ACC112 (cell line): ENCODE measurements around the gene OPN4.

Experiments used
- H2AFZ ChIP-seq: fragments of 200-600 bp; sonication (generic); one replicate; pipeline ENCODE4 v1.6.0; 2017; ENCODE audit warnings: antibody characterized with exemption, low read length; ENCODE audit not compliant: unreplicated experiment
- H3K27ac ChIP-seq: fragments of 200-600 bp; sonication (generic); 2 replicates; pipeline ENCODE4 v1.5.1; 2014; ENCODE audit warnings: low read depth, mild to moderate bottlenecking, antibody characterized with exemption, low read length, moderate library complexity
- H3K27me3 ChIP-seq: fragments of 200-600 bp; sonication (generic); 2 replicates; pipeline ENCODE4 v1.6.1; 2014; ENCODE audit warnings: mild to moderate bottlenecking, antibody characterized with exemption, low read length, moderate library complexity, mixed read lengths; ENCODE audit not compliant: insufficient read depth
- H3K36me3 ChIP-seq: fragments of 200-600 bp; sonication (generic); 2 replicates; pipeline ENCODE4 v1.6.1; 2016; ENCODE audit warnings: mild to moderate bottlenecking, antibody characterized with exemption, low read length, moderate library complexity, mixed read lengths; ENCODE audit not compliant: insufficient read depth
- H3K4me1 ChIP-seq: fragments of 200-600 bp; sonication (generic); one replicate; pipeline ENCODE4 v1.6.1; 2016; ENCODE audit warnings: low read length, mixed read lengths; ENCODE audit not compliant: insufficient read depth, unreplicated experiment, control insufficient read depth
- H3K4me3 ChIP-seq: fragments of 200-600 bp; sonication (generic); 2 replicates; pipeline ENCODE4 v1.5.1; 2014; ENCODE audit warnings: mild to moderate bottlenecking, low read depth, low read length
- H3K79me2 ChIP-seq: fragments of 200-600 bp; sonication (generic); one replicate; pipeline ENCODE4 v1.6.0; 2016; ENCODE audit warnings: low read length; ENCODE audit not compliant: control insufficient read depth, unreplicated experiment, insufficient read depth

Gene OPN4

DNA sequence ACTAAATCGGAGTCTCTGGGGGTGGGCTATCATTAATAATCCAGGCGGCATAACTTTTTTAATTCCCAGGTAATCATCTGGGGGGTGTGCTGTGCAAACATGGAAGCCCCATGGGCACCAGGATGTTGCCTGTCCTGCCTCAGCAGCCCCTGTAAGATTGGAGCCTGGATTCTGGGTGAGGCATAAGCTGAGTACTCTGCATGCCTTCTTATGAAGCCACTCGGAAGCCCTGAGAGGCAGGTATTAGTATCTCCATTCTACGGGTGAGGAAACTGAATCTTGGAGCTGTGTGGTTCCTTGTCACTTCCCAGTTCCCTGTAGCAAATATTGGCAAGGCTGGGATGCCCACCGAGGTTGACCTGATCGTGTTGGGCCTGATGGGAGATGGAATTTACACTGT, 7.4 kb upstream of the OPN4 start:
- Histone ChIP-seq H3K27me3 (no peaks in the 10 kb centered on the region), H3K4me3 (no peak overlapping the region), H3K27ac (no peak overlapping the region), H3K4me1 (peaks cover 40% of the 10 kb centered on the region), H2AFZ (no peak overlapping the region), H3K36me3 (no peaks in the 10 kb centered on the region), H3K79me2 (no peaks in the 10 kb centered on the region)

DNA sequence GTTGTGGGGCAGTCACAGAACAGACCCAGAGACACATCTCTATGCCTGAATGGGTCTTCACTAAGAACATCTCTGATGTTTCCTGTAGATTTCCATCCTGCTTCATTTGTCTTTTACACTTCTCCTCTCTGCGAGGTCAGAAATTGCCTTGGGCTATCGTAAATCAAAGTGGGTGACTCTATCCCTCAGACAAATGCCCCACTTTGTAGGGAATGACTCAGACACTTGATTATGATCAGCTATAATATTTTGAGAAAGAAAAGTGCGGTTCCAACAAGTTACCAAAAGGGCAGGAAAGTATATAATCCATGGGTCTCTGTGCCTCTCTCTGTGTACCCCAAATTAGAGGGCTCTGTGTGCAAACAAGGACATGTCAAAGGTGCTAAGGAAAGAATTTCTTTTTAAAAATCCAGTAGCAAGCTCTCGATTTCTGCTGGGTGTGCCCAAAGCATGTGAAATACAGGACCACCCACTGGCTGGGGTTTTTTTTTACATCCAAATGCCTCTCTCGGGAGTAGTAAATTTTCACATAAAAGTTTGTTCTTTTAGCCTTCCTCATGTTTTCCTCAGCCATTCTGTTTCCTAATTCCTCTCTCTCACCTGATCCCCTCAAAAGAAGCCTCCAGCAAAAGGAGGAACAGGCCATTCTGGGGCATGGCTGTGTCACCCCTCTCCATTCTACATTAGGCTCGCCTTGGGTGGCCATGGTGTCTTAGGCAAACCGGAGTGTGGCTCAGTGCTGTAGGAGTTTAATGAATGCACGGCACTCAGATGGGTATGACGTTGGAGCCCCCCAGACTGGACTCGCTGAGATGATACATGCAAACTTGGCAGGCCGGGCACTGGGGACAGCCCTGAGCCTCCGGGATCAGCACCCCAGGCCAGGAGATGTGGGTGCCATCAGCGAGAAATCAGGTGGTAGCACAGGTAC, 6.3 kb upstream of the OPN4 start:
- H3K36me3 ChIP-seq = no peaks in the 10 kb centered on the region
- H3K79me2 ChIP-seq = no peaks in the 10 kb centered on the region
- peaks cover 36% of the 10 kb centered on the region for H3K4me1 ChIP-seq
- no peak overlapping the region for H3K4me3 ChIP-seq
- no peaks in the 10 kb centered on the region for H3K27me3 ChIP-seq
- no peak overlapping the region for H2AFZ ChIP-seq
- H3K27ac ChIP-seq = no peak overlapping the region

DNA sequence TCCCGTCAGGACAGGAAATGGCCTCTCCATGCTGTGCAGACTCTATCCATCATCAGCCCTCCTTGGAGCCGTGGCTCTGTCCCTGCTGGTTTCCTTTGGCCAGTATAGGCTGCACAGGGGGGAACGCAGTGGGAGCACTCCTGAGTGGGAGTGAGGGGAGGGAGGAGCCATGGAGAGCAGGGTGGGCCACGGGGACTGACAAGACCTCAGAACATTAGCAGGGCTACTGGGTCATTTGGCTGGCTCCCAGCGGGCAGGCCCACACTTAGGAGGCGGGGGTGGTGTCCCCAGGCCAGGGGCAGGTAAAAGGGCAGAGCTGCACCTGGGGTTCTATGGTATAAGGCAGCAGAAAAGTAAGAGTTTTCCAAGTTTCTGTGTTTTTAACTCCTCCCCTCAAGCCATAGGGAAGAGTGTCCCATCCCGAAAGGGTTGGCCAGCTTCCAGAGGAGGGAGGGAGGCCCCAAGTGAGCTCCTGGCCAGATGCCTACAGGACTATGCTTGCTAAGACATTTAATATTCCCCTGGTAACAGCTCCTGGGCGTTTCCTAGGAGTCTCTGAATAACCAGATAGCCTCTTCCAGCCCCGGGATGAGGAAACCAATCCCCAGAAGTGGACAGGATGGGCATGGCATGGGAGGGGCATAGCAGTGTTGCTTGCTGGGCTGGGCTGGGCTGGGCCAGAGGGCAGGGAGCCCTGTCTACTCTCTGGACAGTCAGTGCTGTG, 5.5 kb upstream of the OPN4 start:
- no peak overlapping the region for H3K27ac ChIP-seq
- H3K4me3 ChIP-seq = no peak overlapping the region
- peak overlapping the region; percentile 3 for H2AFZ ChIP-seq
- H3K4me1 ChIP-seq = peaks cover 28% of the 10 kb centered on the region
- H3K27me3 ChIP-seq = no peaks in the 10 kb centered on the region
- H3K79me2 ChIP-seq = no peaks in the 10 kb centered on the region
- no peaks in the 10 kb centered on the region for H3K36me3 ChIP-seq

DNA sequence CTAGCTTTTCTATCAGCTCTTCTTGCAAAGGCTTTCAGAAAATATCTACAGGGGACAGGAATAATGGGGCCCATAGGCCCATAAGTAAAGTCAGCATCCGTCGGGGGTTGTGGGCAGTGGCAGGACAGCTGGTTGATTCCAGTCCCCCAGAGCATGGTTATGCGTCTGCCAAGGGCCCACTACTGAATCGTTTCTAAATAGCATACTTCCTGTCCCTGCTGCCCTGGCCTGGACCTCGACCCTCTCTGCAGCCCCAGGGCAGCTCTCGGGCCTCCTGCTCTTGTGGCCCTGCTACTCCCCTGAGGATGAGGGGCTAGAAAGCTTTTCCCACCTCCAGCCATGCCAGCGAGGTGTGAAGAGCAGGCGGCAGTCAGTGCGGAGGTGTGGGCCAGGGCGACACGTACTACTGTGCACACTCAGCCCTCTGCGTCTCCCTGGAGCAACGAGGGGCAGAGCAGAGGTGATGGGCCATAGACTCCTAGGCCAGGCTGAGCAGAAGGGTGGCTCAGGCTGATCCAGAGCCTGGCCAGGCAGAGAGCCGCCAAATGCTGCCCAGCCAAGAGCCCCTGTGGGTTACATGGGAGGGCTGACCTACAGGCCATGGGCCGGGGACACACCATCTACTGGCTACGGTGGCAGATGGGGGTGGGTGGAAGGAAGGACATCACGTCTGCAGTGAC, 4.7 kb upstream of the OPN4 start:
- Histone ChIP-seq H3K27me3 (no peaks in the 10 kb centered on the region), H3K36me3 (no peaks in the 10 kb centered on the region), H3K4me1 (peaks cover 21% of the 10 kb centered on the region), H2AFZ (no peak overlapping the region), H3K79me2 (no peaks in the 10 kb centered on the region), H3K27ac (no peak overlapping the region), H3K4me3 (no peak overlapping the region)

DNA sequence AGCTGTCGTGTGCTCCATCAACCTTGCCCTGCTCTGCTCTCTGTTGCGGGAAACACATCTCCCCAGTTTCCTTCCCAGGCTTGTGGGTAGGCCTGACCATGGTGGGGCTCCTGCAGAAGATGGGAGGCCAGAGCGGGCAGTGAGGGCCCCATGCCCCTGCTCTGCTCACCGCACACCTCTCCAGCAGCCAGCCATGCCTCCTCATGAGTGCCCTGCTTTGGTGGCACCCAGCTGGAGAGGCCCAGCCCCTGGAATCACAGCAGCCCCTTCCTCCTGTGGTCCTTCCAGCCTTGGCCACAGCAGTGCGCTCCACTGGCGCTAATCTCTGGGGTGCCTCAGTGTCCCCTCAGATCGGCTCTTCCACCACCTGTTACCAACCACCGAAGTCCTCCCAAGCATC, 4.2 kb upstream of the OPN4 start:
- H3K4me3 ChIP-seq = no peak overlapping the region
- H2AFZ ChIP-seq = no peak overlapping the region
- peaks cover 20% of the 10 kb centered on the region for H3K4me1 ChIP-seq
- H3K27me3 ChIP-seq = no peaks in the 10 kb centered on the region
- H3K79me2 ChIP-seq = no peaks in the 10 kb centered on the region
- H3K27ac ChIP-seq = no peak overlapping the region
- H3K36me3 ChIP-seq = no peaks in the 10 kb centered on the region

DNA sequence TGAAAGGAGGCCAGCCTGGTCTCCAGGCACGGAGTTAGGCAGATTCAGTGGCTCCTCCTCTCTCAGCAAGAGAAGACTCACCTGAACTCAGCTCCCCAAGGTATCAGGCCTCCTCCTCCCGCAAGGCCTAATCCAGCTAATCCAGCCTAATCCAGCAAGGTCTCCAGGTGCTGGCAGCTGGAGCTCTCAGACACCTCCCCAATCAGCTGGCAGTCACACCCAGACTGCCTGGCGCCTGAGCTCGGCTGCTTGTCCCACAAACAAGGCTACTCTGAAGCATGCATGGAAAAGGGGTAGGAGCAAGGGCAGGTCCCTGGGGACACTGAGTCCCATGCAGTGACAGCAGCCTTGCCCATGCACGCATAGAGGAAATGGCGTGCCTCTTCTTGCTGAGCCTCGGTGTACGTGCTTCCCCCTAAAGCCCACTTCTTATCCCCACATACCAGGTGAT, 3.3 kb upstream of the OPN4 start:
- H3K27me3 ChIP-seq = no peaks in the 10 kb centered on the region
- H2AFZ ChIP-seq = no peak overlapping the region
- no peaks in the 10 kb centered on the region for H3K36me3 ChIP-seq
- H3K79me2 ChIP-seq = no peaks in the 10 kb centered on the region
- peaks cover 20% of the 10 kb centered on the region for H3K4me1 ChIP-seq
- H3K4me3 ChIP-seq = no peak overlapping the region
- H3K27ac ChIP-seq = no peak overlapping the region

DNA sequence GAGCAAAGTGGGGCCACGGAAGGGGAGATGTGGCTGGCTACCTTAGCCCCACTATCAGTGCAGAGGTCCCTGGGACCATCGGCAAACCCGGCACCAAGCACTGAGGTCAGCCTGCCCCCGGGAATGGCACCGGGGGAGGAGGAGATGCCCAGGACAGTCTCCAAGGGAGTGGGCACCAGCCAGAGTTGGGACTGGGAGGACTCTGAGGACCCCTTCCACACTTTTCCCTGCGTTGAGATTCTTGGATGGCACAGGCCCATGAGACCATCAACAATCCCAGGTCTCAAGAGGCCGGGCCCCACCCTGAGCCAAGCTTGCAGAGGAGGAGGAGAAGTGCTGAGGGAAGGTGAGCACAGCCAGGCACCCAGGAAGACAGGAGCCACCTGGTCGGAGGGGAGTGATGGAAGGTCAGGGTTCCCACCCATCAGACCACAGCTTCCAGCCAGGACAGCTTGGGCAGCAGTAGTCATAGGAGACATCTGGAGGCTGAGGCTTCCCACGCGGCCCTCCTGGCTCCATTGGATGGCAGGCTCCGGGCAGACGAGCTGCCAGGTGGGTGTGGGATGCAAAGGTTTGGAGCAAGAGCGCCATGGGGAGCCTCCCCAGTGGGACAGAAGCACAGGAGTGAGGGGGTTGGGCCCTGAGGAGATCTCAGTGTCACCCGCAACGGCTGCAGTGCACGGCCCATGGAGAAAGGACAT, 2.6 kb upstream of the OPN4 start:
- no peaks in the 10 kb centered on the region for H3K79me2 ChIP-seq
- H2AFZ ChIP-seq = no peak overlapping the region
- H3K27me3 ChIP-seq = no peaks in the 10 kb centered on the region
- H3K4me1 ChIP-seq = peaks cover 20% of the 10 kb centered on the region
- no peak overlapping the region for H3K27ac ChIP-seq
- H3K4me3 ChIP-seq = no peak overlapping the region
- no peaks in the 10 kb centered on the region for H3K36me3 ChIP-seq

DNA sequence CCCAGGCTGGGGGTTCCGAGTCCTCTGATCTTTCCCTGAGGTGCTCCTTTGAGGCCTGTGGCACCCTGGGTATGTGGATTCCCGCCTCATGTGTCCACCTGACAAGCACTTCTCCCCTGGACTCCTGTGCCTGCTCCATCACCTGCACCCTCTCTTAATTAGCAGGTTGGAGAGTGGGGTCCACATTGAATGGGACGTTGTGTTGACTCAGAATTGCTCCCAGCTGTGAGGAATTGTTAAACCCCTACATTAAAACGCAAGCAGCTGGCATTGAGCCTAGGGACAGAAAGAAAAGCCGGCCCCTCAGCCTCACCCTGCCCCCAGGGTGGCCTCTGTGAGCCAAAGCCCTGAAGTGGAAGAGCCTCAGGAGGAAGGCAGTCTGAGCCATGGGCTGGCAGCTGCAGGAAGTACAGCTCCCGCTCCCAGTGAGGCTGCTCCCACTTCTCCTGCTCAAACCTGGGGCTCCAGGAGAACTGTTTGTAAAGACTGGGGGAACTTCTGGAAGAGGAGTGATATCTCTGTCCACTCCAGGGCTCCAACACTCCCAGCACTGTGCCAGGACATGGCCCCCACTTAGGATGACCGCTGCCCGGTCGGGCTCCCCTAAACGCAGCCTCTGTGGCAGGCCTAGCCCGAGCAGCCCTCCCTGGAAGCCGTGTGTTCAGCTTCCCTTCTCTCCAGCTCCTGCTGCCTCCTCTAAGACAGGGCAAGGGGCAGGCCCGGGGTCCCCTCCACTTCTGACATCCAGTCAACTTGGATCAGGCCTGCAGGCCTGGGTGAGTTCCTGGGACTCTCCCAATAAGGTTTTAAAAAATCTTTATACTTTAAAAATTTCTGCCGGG, 1.8 kb upstream of the OPN4 start:
- no peak overlapping the region for H2AFZ ChIP-seq
- no peaks in the 10 kb centered on the region for H3K79me2 ChIP-seq

DNA sequence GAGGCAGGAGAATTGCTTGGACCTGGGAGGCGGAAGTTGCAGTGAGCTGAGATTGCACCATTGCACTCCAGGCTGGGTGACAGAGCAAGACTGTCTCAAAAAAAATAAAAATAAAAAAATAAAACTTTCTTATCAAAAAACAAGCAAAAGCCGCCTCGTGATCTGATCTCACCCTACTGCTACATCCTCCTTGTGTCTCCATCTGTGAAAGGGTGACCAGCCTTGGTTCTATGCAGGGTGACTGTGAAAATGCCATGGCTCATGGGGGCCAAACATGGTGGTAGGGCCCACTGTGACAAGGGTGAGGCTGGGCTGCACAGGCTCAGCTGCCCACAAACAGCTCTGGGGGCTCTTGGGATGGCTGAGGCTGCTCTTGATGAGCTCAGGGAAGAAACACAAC, 968 bp upstream of the OPN4 start:
- H3K36me3 ChIP-seq = no peaks in the 10 kb centered on the region
- H3K4me1 ChIP-seq = peaks cover 13% of the 10 kb centered on the region
- no peak overlapping the region for H3K4me3 ChIP-seq
- H3K27me3 ChIP-seq = no peaks in the 10 kb centered on the region
- H3K79me2 ChIP-seq = no peaks in the 10 kb centered on the region
- no peak overlapping the region for H2AFZ ChIP-seq
- H3K27ac ChIP-seq = no peak overlapping the region

More for the DNA sequence above, 1.8 kb upstream of the OPN4 start:
- Histone ChIP-seq H3K4me3 (no peak overlapping the region), H3K4me1 (peaks cover 19% of the 10 kb centered on the region), H3K27me3 (no peaks in the 10 kb centered on the region), H3K27ac (no peak overlapping the region), H3K36me3 (no peaks in the 10 kb centered on the region)
